A673 (cell line): ENCODE results near the gene KCNH3. TPM values are rescaled to one million over a fixed set of nuclear protein-coding genes. Genes with fewer than 3 reads are reported as not detected.

ENCODE experiments used
- BruUV-seq: library from RNA; stranded (reverse); fragments of 400-500 nt; replicated peaks from 2 replicates; lab custom pipeline; 2021; lab: Mats Ljungman, UMichigan
- CTCF ChIA-PET: fragments of 300-600 bp; sonication (Branson Sonifier 250); formaldehyde crosslinking; loops from one replicate; lab custom pipeline; 2022; ENCODE audit warnings: antibody characterized with exemption; lab: Charles Lee
- POLR2A ChIA-PET: fragments of 300-600 bp; sonication (Branson Sonifier 250); formaldehyde crosslinking; loops from one replicate; lab custom pipeline; 2022; ENCODE audit warnings: antibody characterized with exemption; ENCODE audit not compliant: low non-redundant PET; lab: Charles Lee
- DNase-seq: peaks from one replicate; pipeline ENCODE4 v3.0.0-alpha.2; 2015; ENCODE audit warnings: low spot score
- H3K27ac ChIP-seq: fragments of 200-600 bp; sonication (generic); 2 replicates; pipeline ENCODE4 v1.5.1; 2016; ENCODE audit warnings: mixed run types, low read depth, mild to moderate bottlenecking, mixed read lengths, antibody characterized with exemption, low read length; ENCODE audit not compliant: poor library complexity, severe bottlenecking
- H3K27me3 ChIP-seq: fragments of 200-600 bp; sonication (generic); replicated peaks from 2 replicates; pipeline ENCODE4 v1.6.1; 2017; ENCODE audit warnings: mixed run types, low read depth, mild to moderate bottlenecking, mixed read lengths, antibody characterized with exemption, low read length; ENCODE audit not compliant: insufficient read depth, poor library complexity
- H3K36me3 ChIP-seq: fragments of 200-600 bp; sonication (generic); 2 replicates; pipeline ENCODE4 v1.6.1; 2016; ENCODE audit warnings: mixed run types, mild to moderate bottlenecking, mixed read lengths, antibody characterized with exemption, low read length; ENCODE audit not compliant: insufficient read depth, poor library complexity, severe bottlenecking
- H3K4me1 ChIP-seq: fragments of 200-600 bp; sonication (generic); 2 replicates; pipeline ENCODE4 v1.6.1; 2017; ENCODE audit warnings: mixed run types, mild to moderate bottlenecking, mixed read lengths, antibody characterized with exemption, low read length; ENCODE audit not compliant: insufficient read depth, poor library complexity, severe bottlenecking
- H3K4me3 ChIP-seq: fragments of 200-600 bp; sonication (generic); 2 replicates; pipeline ENCODE4 v1.5.1; 2016; ENCODE audit warnings: low read depth, mixed run types, mild to moderate bottlenecking, mixed read lengths, low read length; ENCODE audit not compliant: poor library complexity, severe bottlenecking
- H3K9me3 ChIP-seq: fragments of 200-600 bp; sonication (generic); 2 replicates; pipeline ENCODE4 v1.6.1; 2016; ENCODE audit warnings: mixed run types, low read depth, mild to moderate bottlenecking, mixed read lengths, antibody characterized with exemption, low read length; ENCODE audit not compliant: poor library complexity, severe bottlenecking
- CTCF ChIP-seq: fragments of 300-800, 200-600 bp; sonication (generic); conservative IDR thresholded peaks from 2 replicates; pipeline ENCODE4 v1.5.1; 2017; ENCODE audit warnings: low read depth, mild to moderate bottlenecking, antibody characterized with exemption, low read length, moderate library complexity, mixed read lengths
- EZH2 ChIP-seq: fragments of 200-600 bp; sonication (generic); IDR thresholded peaks from 2 replicates; pipeline ENCODE4 v1.6.1; 2017; ENCODE audit warnings: borderline replicate concordance, low read depth, mild to moderate bottlenecking, mixed read lengths, antibody characterized with exemption, low read length; ENCODE audit not compliant: poor library complexity, severe bottlenecking
- intact Hi-C: fragments of 100-400 bp; cut with micrococcal nuclease; formaldehyde crosslinking; loops from one replicate; pipeline ENCODE4 v1.10.0; 2022; ENCODE audit not compliant: unreplicated experiment
- total RNA-seq: library from RNA; stranded (reverse); gene quantifications from 2 replicates; pipeline ENCODE4 v1.2.3, GENCODE V29; 2021

The KCNH3 gene
- total RNA-seq, 1 experiment from 2014 or later, result 4.0 TPM

GRCh38 chr12:49545815-49546214 lies 7.0 kb downstream of the KCNH3 start:
- no TSS peak for BruUV-seq
- CTCF ChIA-PET, result no interaction called here
- POLR2A ChIA-PET, result no interaction called here
- H3K27ac ChIP-seq, result no peak overlapping the region
- H3K36me3 ChIP-seq, result no peaks in the 10 kb centered on the region
- H3K4me3 ChIP-seq, result no peak overlapping the region
- no peak for DNase-seq
- no peaks in the 10 kb centered on the region for H3K9me3 ChIP-seq
- H3K4me1 ChIP-seq, result no peaks in the 10 kb centered on the region
- no peak for TF ChIP-seq EZH2
- no peak for TF ChIP-seq CTCF
- intact Hi-C loops, result no loop called here
- no peaks in the 10 kb centered on the region for H3K27me3 ChIP-seq

- H3K9me3 ChIP-seq, result no peaks in the 10 kb centered on the region
- no peaks in the 10 kb centered on the region for H3K36me3 ChIP-seq
- no TSS peak for BruUV-seq
- POLR2A ChIA-PET, result no interaction called here
- no peaks in the 10 kb centered on the region for H3K27me3 ChIP-seq
- H3K27ac ChIP-seq, result no peak overlapping the region
- H3K4me3 ChIP-seq, result no peak overlapping the region
- no peak for DNase-seq
- TF ChIP-seq CTCF (no peak), EZH2 (no peak)
- intact Hi-C loops, result no loop called here
- CTCF ChIA-PET, result no interaction called here
- H3K4me1 ChIP-seq, result no peaks in the 10 kb centered on the region
Observed at GRCh38 chr12:49546481-49546880, 7.7 kb downstream of the KCNH3 start.

GRCh38 chr12:49547090-49547690 lies 8.4 kb downstream of the KCNH3 start:
- TF ChIP-seq EZH2, result no peak
- TF ChIP-seq CTCF, result no peak
- H3K27me3 ChIP-seq, result no peaks in the 10 kb centered on the region
- POLR2A ChIA-PET, result no interaction called here
- intact Hi-C loops, result no loop called here
- H3K4me3 ChIP-seq, result no peak overlapping the region
- no peak overlapping the region for H3K27ac ChIP-seq
- no peaks in the 10 kb centered on the region for H3K9me3 ChIP-seq
- CTCF ChIA-PET, result no interaction called here
- H3K4me1 ChIP-seq, result no peaks in the 10 kb centered on the region
- DNase-seq, result no peak
- H3K36me3 ChIP-seq, result no peaks in the 10 kb centered on the region
- no TSS peak for BruUV-seq
